ENCODE results near the gene TTLL3.

Gene TTLL3

GRCh38 chr3:9806688-9807589 lies 3.1 kb upstream of the TTLL3 start:
- DNase-seq, result no peak

GRCh38 chr3:9807981-9808344 lies 2.1 kb upstream of the TTLL3 start:
- no peak for DNase-seq

DNA sequence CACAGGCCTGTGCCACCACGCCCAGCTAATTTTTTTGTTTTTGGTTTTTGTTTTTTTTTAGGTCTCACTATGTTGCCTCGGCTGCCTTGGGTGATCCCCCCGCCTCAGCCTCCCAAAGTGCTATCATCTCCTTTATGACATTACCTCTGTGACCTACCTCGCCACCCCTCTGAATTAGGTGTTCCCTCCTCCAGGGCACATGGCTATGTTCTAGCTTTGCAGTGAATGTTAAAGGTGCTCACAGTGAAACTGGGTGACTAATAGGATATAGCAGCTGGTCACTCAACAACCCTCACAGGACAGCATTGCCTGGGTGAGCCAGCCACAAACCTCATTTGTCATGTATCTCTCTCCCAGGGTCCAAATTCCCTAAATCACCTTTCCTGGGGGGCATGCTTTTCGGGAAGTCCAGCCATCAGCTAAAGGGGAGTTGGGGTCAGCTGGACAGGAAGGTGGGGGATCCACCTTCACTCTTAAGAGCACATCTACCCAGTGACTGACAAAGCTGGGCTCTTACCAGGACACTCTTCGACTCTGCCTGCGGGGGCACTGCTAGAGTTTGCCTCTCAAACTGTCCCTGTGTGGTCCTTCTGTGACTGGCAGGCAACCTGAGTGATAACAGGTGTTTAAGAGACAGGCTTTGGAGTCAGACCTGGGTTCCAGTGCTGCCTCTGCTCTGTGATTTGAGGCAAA lies 1.6 kb upstream of the TTLL3 start:
- DNase-seq, result peak in 2 of 4 experiments; percentile 17 to 27

DNA sequence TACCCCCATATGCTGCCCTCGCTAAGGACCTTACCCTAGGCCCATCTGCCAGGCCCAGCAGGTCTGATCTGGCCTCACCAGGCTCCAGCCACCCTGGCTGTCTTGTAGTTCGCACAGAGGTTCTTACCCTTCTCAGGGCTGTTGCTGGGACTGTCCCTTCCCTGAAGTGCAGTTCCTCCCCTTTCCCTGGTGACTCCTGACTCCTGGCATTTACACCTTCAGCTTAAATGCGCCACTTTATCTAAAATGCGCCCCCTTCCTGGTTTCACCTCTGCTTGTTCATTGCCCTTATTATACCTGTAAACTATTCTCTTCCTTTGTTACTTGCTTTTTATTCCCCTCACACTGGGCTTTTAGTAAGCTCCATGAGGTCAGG lies 835 bp upstream of the TTLL3 start:
- no peak for DNase-seq

DNA sequence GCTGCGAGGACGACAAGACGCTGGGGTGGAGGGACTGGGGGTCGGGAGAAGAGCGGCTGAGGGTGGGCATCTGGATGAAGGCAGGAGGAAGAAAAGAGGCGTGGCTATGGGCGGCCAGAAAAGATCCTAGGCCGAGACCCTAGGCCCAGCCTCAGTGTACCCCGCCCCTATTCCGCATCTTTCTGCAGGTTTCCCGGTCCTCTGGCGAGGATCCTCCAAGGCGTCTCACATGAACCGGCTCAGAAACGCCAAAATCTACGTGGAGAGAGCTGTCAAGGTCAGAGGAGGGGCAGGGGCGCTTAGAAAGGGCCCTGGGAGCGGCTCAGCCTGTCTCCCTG lies 340 bp downstream of the TTLL3 start:
- DNase-seq, result no peak

DNA sequence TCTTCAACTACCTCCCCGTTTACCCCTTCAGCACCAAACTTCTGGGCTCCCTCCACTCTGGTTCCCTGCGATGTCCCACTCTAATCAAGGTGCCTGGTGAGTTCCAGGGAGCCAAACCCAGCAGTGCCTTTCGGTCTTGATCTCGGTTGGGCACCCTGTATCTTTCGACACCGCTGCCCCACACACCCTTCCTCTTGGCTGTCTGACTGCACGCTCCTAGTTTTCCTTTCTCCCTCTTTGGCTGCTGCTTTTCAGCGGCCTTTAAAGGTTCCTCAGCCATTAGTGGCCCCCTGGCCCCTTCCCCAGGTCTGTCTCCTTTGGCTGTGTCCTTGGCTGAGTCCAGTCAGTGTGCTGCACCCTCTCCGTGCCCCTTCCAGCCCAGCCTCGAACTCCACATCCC lies 784 bp downstream of the TTLL3 start:
- no peak for DNase-seq

DNA sequence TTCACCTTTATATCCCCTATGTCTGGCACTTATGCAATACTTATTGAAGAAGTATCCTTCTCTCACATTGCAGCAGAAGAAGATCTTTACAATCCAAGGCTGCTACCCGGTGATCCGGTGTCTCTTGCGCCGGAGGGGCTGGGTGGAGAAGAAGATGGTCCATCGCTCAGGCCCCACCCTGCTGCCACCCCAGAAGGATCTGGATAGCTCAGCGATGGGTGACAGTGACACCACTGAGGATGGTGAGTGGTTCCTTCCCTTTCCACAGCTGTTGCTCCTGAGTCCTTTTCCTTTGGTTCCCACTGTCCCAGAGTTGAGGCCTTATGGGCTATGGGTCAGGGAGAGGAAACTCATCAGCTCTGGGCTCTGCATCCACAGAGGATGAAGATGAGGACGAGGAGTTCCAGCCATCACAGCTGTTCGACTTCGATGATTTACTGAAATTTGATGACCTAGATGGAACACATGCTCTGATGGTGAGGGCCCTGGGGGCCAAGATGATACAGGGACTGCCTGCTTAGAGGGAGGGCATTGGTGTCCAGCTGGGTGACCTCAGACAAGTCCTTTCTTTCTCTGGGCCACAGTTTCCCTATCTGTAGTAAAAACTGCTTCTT lies 2.9 kb downstream of the TTLL3 start:
- DNase-seq, result no peak

DNA sequence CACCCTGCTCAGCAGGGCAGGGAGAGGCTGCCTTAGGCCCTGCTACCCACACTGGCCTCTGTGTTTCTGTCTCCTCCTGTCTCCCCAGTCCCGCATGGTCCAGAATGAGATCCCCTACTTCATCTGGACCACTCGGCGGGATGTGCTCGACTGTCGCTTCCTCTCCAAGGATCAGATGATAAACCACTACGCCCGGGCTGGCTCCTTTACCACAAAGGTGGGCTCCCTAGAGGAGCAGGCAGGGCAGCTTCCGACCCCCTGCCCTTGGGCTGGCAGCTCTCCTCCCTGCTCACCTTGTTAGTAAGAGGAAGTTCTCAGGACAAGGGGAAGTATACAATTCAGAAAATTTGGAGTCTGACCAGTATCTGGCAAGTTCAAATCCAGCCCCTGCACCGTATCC lies 5.9 kb downstream of the TTLL3 start:
- DNase-seq, result no peak

DNA sequence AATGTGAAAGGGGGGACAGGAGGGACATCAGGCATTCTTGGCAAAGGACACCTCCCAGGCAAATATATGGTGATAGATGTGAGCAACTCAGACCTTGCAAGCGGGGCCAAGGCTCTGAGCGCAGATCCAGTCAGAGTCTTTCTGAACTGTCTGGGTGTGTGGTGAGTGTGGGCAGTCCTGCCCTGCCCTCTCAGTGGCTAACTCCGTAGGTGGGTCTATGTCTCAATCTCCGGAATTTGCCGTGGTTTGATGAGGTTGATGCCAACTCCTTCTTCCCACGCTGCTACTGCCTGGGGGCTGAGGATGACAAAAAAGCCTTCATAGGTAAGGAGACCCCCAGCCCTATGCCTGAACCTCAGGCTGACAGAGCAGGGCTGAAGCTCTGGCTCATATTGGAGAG lies 7.4 kb downstream of the TTLL3 start:
- no peak for DNase-seq

- DNase-seq, result no peak
Measured at GRCh38 chr3:9818666-9819335, 8.7 kb downstream of the TTLL3 start.

DNA sequence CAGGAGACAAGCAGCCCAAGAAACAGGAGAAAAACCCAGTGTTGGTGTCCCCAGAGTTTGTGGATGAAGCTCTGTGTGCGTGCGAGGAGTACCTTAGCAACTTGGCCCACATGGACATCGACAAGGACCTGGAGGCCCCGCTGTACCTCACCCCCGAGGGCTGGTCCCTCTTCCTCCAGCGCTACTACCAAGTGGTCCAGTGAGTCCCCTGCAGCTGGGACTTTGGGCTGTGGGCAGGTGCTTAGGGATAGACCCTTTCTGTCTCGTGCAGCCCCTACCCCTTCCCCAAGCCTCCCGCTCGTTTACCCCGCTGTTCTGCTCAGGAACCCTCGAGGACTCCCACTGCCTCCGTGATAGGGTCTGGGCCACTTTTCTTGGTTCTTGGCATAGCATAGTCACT lies 10.5 kb downstream of the TTLL3 start:
- DNase-seq, result no peak

- no peak for DNase-seq
Measured at GRCh38 chr3:9820946-9821345, 10.9 kb downstream of the TTLL3 start.

DNA sequence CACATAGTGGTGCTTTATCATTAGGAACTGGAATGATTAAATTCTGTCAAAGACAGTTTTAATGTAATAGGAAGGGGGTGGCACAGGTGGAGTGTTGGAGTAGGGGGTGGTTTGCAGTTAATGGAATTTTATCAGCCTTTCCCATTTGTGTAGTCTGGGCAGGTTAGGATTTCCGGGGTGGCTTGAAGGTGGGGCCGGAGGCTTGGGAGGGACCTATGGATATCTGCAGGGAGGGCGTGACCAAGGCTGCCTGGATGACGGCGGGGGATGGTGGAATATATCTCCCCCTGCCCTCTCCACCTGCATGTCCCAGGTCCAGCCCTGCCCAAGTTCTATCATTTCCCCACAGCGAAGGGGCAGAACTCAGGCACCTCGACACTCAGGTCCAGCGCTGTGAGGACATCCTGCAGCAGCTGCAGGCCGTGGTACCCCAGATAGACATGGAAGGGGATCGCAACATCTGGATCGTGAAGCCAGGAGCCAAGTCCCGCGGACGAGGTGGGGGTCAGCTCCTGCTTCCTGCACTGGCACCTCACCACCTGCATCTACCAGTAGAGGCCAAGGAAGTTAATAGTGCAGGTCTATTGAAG lies 15.5 kb downstream of the TTLL3 start:
- no peak for DNase-seq

- DNase-seq, result no peak
Measured at GRCh38 chr3:9826815-9827573, 16.9 kb downstream of the TTLL3 start.

DNA sequence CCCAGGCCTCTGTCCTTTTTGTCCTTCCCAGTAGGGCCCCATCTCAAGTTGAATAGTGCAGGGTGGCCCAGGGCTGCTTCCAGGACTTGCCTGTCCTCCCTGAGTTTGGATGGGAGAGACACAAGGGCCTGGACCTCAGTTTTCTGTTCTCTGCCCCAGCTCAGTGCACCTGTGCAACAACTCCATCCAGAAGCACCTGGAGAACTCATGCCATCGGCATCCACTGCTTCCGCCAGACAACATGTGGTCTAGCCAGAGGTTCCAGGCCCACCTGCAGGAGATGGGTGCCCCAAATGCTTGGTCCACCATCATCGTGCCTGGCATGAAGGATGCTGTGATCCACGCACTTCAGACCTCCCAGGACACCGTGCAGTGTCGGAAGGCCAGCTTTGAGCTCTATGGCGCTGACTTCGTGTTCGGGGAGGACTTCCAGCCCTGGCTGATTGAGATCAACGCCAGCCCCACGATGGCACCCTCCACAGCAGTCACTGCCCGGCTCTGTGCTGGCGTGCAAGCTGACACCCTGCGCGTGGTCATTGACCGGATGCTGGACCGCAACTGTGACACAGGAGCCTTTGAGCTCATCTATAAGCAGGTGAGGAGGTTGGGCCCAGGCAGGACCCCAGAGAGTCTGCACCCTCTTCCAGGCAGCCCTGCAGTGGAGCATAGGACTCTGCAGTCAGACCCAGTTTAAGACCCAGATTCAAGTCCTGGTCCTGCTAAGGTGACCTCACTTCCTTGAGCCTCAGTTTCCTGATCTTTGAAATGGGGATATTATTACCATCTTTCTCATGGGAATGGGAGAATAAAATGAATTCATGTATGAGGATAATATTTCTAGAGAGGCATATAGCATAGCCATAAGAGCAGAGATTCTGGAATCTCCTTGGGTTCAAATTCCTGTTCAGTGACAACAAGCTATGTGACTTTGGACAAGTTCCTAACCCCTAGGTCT lies 19.0 kb downstream of the TTLL3 start:
- no peak for DNase-seq

GRCh38 chr3:9831253-9831652 lies 21.2 kb downstream of the TTLL3 start:
- DNase-seq, result no peak

DNA sequence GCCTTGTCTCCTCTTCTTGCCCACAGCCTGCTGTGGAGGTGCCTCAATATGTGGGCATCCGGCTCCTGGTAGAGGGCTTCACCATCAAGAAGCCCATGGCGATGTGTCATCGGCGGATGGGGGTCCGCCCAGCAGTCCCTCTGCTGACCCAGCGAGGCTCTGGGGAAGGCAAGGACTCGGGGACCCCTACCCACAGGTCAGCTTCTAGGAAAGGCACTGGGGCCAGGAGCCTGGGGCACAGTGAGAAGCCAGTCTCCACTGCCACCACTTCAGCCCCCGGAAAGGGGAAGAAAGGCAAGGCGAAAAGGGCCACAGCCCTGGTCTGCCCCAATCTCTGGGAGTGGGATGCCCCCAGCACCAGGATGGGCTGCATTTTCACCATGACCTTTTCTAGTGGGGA lies 23.0 kb downstream of the TTLL3 start:
- no peak for DNase-seq

- DNase-seq, result no peak
Measured at GRCh38 chr3:9834520-9835380, 24.7 kb downstream of the TTLL3 start.

DNA sequence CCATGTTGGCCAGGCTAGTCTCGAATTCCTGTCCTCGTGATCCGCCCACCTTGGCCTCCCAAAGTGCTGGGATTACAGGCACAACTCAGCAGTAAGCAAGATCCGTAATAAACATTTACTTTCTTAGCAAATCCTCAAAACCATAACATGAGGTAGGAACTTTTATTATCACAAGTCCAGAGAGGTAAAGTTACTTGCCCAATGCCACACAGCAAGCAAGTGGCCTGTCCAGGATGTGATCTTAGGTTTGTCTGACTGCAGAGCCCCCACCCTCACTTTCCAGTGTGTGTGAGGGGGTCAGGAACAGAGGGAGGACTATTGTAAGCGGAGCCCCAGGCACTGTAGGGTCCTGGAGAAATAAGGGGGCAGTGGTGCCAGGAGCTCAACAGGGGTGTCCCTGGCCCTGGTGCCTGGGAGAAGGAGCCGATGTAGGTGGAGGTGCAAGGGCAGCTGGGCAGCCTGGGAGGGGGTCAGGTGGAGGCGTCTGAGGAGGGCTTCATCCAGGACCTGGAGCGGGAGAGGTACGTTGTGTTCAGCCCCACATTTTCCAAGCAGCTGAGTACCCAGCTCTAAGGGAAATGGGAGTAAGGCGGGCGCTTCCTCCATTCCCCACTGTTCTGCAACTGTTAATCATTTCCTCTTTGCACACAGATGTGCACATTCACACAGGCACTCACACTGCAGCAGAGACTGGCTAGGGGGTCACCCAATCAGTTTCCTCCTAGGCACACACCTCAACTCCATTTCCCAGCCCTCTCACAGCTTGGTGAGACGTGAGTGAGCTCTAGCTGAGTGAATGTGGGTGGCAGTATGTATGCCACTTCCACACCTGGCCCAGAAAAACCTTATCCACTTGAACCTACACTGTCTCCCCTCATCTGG lies 27.9 kb downstream of the TTLL3 start:
- no peak for DNase-seq

Data from activated CD4-positive, CD25-positive, alpha-beta regulatory T cell (primary cell).